BLaER1 treated with 17β-estradiol and CSF1 and Interleukin-3, amounts not matched to agents 10 nM and 100 nM (cell line): ENCODE measurements around the gene TFCP2.

Experiments
- H3K27ac ChIP-seq, 11 experiments: shearing (Covaris generic); formaldehyde crosslinking; 2 replicates each; pipeline ENCODE4 v1.8.1; 2022
- H3K27me3 ChIP-seq, 11 experiments: shearing (Covaris generic); formaldehyde crosslinking; 2 replicates each; pipeline ENCODE4 v1.8.1; 2022
- H3K36me3 ChIP-seq, 11 experiments: shearing (Covaris generic); formaldehyde crosslinking; 2 replicates each; pipeline ENCODE4 v1.8.1; 2022
- H3K4me1 ChIP-seq, 10 experiments: shearing (Covaris generic); formaldehyde crosslinking; 2 replicates each; pipeline ENCODE4 v1.8.1; 2022
- H3K4me2 ChIP-seq, 11 experiments: shearing (Covaris generic); formaldehyde crosslinking; 2 replicates each; pipeline ENCODE4 v1.8.1; 2022
- H3K4me3 ChIP-seq, 10 experiments: shearing (Covaris generic); formaldehyde crosslinking; 2 replicates each; pipeline ENCODE4 v1.8.1; 2022
- H3K9ac ChIP-seq, 11 experiments: shearing (Covaris generic); formaldehyde crosslinking; 2 replicates each; pipeline ENCODE4 v1.8.1; 2022
- H3K9me3 ChIP-seq, 11 experiments: shearing (Covaris generic); formaldehyde crosslinking; replicated peaks in 1 of 11; 2 replicates each; pipeline ENCODE4 v1.8.1; 2022
- H4K20me1 ChIP-seq, 11 experiments: shearing (Covaris generic); formaldehyde crosslinking; 2 replicates each; pipeline ENCODE4 v1.8.1; 2022
- Cebpa-rat ChIP-seq, 11 experiments: shearing (Covaris generic); IDR thresholded peaks; 2 replicates each; pipeline ENCODE4 v1.8.1; 2022

The TFCP2 gene

GRCh38 chr12:51067771-51068170 lies 105.2 kb downstream of the TFCP2 start:
- no peak overlapping the region for H3K27ac ChIP-seq
- H4K20me1 ChIP-seq, result peaks cover 0 to 22% (median 14%) of the 10 kb centered on the region in 11 experiments; a peak in 11 of 22 replicates
- no peak overlapping the region for H3K9ac ChIP-seq
- peaks cover 0 to 21% (median 13%) of the 10 kb centered on the region in 10 experiments; a peak in 12 of 20 replicates for H3K4me1 ChIP-seq
- H3K36me3 ChIP-seq, result peaks cover 97 to 100% (median 100%) of the 10 kb centered on the region in 11 experiments
- no peak overlapping the region for H3K4me3 ChIP-seq
- no peak overlapping the region for H3K4me2 ChIP-seq
- no peak for TF ChIP-seq Cebpa-rat (IDR thresholded peaks at IDR 0.05)
- no peaks in the 10 kb centered on the region for H3K9me3 ChIP-seq
- no peaks in the 10 kb centered on the region for H3K27me3 ChIP-seq

- Histone ChIP-seq H3K4me2 (no peak overlapping the region), H3K9ac (no peak overlapping the region), H3K9me3 (no peaks in the 10 kb centered on the region), H4K20me1 (peaks cover 0 to 26% (median 20%) of the 10 kb centered on the region in 11 experiments; a peak in 12 of 22 replicates), H3K4me1 (peaks cover 0 to 21% (median 13%) of the 10 kb centered on the region in 10 experiments; a peak in 12 of 20 replicates), H3K4me3 (no peak overlapping the region), H3K27ac (no peak overlapping the region), H3K27me3 (no peaks in the 10 kb centered on the region), H3K36me3 (peaks cover 97 to 100% (median 100%) of the 10 kb centered on the region in 11 experiments)
- TF ChIP-seq Cebpa-rat (IDR thresholded peaks at IDR 0.05), result no peak
These were observed 105.7 kb downstream of the TFCP2 start for GRCh38 chr12:51067229-51067628.

GRCh38 chr12:51065530-51065929 lies 107.4 kb downstream of the TFCP2 start:
- Histone ChIP-seq H3K27ac (no peak overlapping the region), H3K4me1 (peaks cover 0 to 13% (median 9%) of the 10 kb centered on the region in 10 experiments; a peak in 12 of 20 replicates), H3K4me3 (no peak overlapping the region), H3K9ac (no peak overlapping the region), H4K20me1 (peaks cover 0 to 39% (median 21%) of the 10 kb centered on the region in 11 experiments; a peak in 12 of 22 replicates), H3K9me3 (no peaks in the 10 kb centered on the region), H3K27me3 (no peaks in the 10 kb centered on the region), H3K4me2 (no peak overlapping the region), H3K36me3 (peaks cover 97 to 100% (median 99%) of the 10 kb centered on the region in 11 experiments)
- no peak for TF ChIP-seq Cebpa-rat (IDR thresholded peaks at IDR 0.05)

GRCh38 chr12:51062631-51063397 lies 110.1 kb downstream of the TFCP2 start:
- peaks cover 97 to 100% (median 99%) of the 10 kb centered on the region in 11 experiments for H3K36me3 ChIP-seq
- no peaks in the 10 kb centered on the region for H3K27me3 ChIP-seq
- TF ChIP-seq Cebpa-rat (IDR thresholded peaks at IDR 0.05), result no peak
- peaks cover 0 to 39% (median 21%) of the 10 kb centered on the region in 11 experiments; a peak in 12 of 22 replicates for H4K20me1 ChIP-seq
- no peak overlapping the region for H3K4me3 ChIP-seq
- peaks cover 0 to 12% (median 0%) of the 10 kb centered on the region in 10 experiments; a peak in 5 of 20 replicates for H3K4me1 ChIP-seq
- H3K27ac ChIP-seq, result no peak overlapping the region
- no peak overlapping the region for H3K4me2 ChIP-seq
- H3K9ac ChIP-seq, result no peak overlapping the region
- H3K9me3 ChIP-seq, result no peaks in the 10 kb centered on the region

GRCh38 chr12:51059086-51059485 lies 113.8 kb downstream of the TFCP2 start:
- Histone ChIP-seq H3K36me3 (peaks cover 97 to 100% (median 99%) of the 10 kb centered on the region in 11 experiments), H3K4me1 (peaks cover 0 to 19% (median 8%) of the 10 kb centered on the region in 10 experiments; a peak in 10 of 20 replicates), H4K20me1 (peaks cover 0 to 27% (median 9%) of the 10 kb centered on the region in 11 experiments; a peak in 12 of 22 replicates), H3K27ac (no peak overlapping the region), H3K4me2 (peak overlapping the region in 1 of 11 experiments; percentile 16; a peak in 1 of 22 replicates), H3K27me3 (no peaks in the 10 kb centered on the region), H3K9ac (no peak overlapping the region), H3K9me3 (no peaks in the 10 kb centered on the region), H3K4me3 (no peak overlapping the region)
- TF ChIP-seq Cebpa-rat (IDR thresholded peaks at IDR 0.05), result no peak

GRCh38 chr12:51056242-51056641 lies 116.7 kb downstream of the TFCP2 start:
- Histone ChIP-seq H3K4me3 (no peak overlapping the region), H3K9ac (no peak overlapping the region), H3K9me3 (no peaks in the 10 kb centered on the region), H3K27me3 (no peaks in the 10 kb centered on the region), H4K20me1 (peaks cover 0 to 3% (median 0%) of the 10 kb centered on the region in 11 experiments; a peak in 4 of 22 replicates), H3K4me2 (peak overlapping the region in 3 of 11 experiments; percentile 6 to 47 (median 37); a peak in 6 of 22 replicates), H3K27ac (no peak overlapping the region), H3K36me3 (peaks cover 88 to 100% (median 97%) of the 10 kb centered on the region in 11 experiments), H3K4me1 (peaks cover 0 to 19% (median 8%) of the 10 kb centered on the region in 10 experiments; a peak in 10 of 20 replicates)
- peak in 4 of 11 experiments; percentile 11 to 38 (median 24); a peak in 2 of 22 replicates for TF ChIP-seq Cebpa-rat (IDR thresholded peaks at IDR 0.05)

GRCh38 chr12:51055060-51055459 lies 117.9 kb downstream of the TFCP2 start:
- H4K20me1 ChIP-seq, result no peaks in the 10 kb centered on the region; a peak in 2 of 22 replicates
- no peak overlapping the region for H3K27ac ChIP-seq
- H3K9ac ChIP-seq, result no peak overlapping the region
- peaks cover 0 to 24% (median 8%) of the 10 kb centered on the region in 10 experiments; a peak in 11 of 20 replicates for H3K4me1 ChIP-seq
- no peaks in the 10 kb centered on the region for H3K27me3 ChIP-seq
- no peak overlapping the region for H3K4me2 ChIP-seq
- no peak overlapping the region for H3K4me3 ChIP-seq
- no peaks in the 10 kb centered on the region for H3K9me3 ChIP-seq
- no peak for TF ChIP-seq Cebpa-rat (IDR thresholded peaks at IDR 0.05)
- H3K36me3 ChIP-seq, result peaks cover 80 to 99% (median 94%) of the 10 kb centered on the region in 11 experiments

- no peak for TF ChIP-seq Cebpa-rat (IDR thresholded peaks at IDR 0.05)
- Histone ChIP-seq H3K27me3 (no peaks in the 10 kb centered on the region), H3K4me1 (peaks cover 21 to 33% (median 25%) of the 10 kb centered on the region in 10 experiments), H3K27ac (no peak overlapping the region), H3K4me2 (no peak overlapping the region), H3K36me3 (peaks cover 47 to 69% (median 63%) of the 10 kb centered on the region in 11 experiments), H3K4me3 (no peak overlapping the region), H3K9me3 (no peaks in the 10 kb centered on the region), H3K9ac (no peak overlapping the region; a peak in 2 of 22 replicates), H4K20me1 (no peaks in the 10 kb centered on the region)
These were observed 121.1 kb downstream of the TFCP2 start for GRCh38 chr12:51051787-51052186.

- Histone ChIP-seq H3K4me3 (peak overlapping the region; percentile 65 to 85 (median 76); a peak in 13 of 20 replicates), H3K4me2 (peak overlapping the region; percentile 86 to 97 (median 93)), H3K9ac (peak overlapping the region in 5 of 11 experiments; percentile 32 to 91 (median 86); a peak in 5 of 22 replicates), H4K20me1 (no peaks in the 10 kb centered on the region), H3K9me3 (no peaks in the 10 kb centered on the region), H3K27me3 (no peaks in the 10 kb centered on the region), H3K36me3 (peaks cover 25 to 46% (median 40%) of the 10 kb centered on the region in 11 experiments), H3K27ac (no peak overlapping the region; a peak in 1 of 22 replicates), H3K4me1 (peaks cover 18 to 26% (median 21%) of the 10 kb centered on the region in 10 experiments)
- TF ChIP-seq Cebpa-rat (IDR thresholded peaks at IDR 0.05), result no peak
These were observed 123.4 kb downstream of the TFCP2 start for GRCh38 chr12:51049525-51049924.
